Measurements from ENCODE around the gene SNRPD1.

DNA sequence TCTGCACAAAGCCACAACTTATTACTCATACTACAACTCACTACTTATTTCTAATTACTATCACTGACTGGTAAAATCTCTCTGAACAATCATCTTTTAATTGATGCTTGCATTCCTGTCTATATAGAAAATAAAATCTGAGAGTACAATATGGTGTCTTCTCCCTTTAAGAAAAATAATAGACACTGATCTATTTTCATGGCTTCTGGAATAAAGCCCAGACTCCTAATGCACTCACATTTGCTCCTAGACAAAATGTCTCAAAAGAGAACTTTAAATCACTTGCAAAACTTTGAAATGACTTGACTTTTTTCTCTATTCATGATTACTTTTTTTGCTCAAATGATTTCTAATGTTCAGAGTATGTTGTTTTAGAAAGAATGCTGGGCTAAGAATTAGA, 40.3 kb upstream of the SNRPD1 start:
- no peak for TF ChIP-seq GATA2 (IDR thresholded peaks at IDR 0.05; ENCODE audit: low read depth, low read length)
- no peak for TF ChIP-seq GATA3 (IDR thresholded peaks at IDR 0.05; ENCODE audit: low read depth, low read length)
